Occipital lobe (tissue), 2 donors: ENCODE data around the gene FAM90A1. TPM values are rescaled to one million over a fixed set of nuclear protein-coding genes. Genes with fewer than 3 reads are reported as not detected.
"Not testable (repeated sequence)": the region's sequence is repeated elsewhere in the genome, so short reads cannot be mapped to it uniquely, and the experiment has no call there.

Source experiments
- DNase-seq: peaks from one replicate; lab custom pipeline; 2025; lab: John Stamatoyannopoulos, UW
- total RNA-seq: library from RNA; depleted of rRNA; stranded (reverse); fragments of >200 nt; gene quantifications from one replicate; pipeline ENCODE4 v1.2.3, GENCODE V29; 2014

FAM90A1 gene
- total RNA-seq, 1 donor from 2014 or later, result 0.16 TPM

DNA sequence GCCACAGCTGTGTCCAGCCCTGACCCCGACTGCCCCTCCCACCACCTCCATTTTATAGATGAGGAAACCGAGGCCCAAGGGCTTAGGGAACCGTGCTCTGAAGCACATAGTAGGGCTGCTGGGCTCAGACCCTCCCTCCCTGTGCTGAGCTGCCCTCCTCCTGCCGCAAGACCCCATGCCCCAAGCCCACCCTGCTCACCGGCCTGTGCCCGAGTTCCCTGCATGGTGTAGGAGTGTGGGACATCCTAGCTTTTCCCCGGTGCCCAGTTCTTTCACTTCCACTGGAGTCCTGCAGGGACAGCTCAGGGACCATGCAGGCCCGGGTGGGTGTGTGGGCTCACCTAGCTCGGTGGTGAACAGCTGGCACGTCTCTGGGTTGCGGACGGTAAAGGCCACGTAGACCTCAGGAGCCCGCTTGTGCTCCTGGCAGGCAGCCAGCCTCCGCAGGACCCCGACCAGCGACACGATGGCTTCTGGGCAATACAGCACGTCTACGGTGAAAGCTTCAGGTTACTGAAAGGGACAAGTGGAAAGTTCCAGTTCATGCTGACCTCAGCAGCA, 6.6 kb upstream of the FAM90A1 start:
- DNase-seq, result not testable (repeated sequence)

- not testable (repeated sequence) for DNase-seq
These were observed 6.0 kb upstream of the FAM90A1 start for GRCh38 chr12:8233300-8233855.

GRCh38 chr12:8231666-8232608, 4.5 kb upstream of the FAM90A1 start:
- not testable (repeated sequence) for DNase-seq

DNA sequence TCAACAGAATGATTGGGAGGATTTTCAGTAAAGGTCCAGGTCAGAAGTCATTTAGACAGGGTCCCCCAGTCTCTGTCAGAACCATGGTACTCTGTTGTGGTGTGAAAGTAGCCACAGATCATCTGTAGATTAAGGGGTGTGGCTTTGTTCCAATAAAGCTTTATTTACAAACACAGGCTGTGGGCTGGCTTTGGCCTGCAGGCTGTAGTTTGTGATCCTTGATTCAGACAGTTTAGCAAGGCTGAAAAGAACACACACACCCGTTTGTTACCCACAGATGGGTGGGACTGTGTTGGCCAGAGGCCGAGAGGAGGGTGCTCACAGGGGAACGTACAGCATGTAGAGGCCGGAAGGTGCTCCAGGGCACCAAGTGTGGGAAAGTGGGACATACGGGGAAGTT, 3.6 kb upstream of the FAM90A1 start:
- not testable (repeated sequence) for DNase-seq

- not testable (repeated sequence) for DNase-seq
These were observed 2.1 kb upstream of the FAM90A1 start for GRCh38 chr12:8229486-8229885.

DNA sequence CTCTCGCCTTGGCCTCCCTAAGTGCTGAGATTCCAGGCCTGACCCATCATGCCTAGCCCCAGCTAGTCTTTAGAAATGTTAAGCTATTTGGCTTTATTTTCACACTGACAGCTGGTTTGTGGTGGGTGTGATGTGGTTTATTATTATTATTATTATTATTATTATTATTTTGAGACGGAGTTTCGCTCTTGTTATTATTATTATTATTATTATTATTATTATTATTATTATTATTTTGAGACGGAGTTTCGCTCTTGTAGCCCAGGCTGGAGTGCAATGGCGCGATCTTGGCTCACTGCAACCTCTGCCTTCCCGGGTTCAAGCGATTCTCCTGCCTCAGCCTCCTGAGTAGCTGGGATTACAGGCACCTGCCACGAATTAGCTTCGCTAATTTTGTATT, 1.2 kb upstream of the FAM90A1 start:
- DNase-seq, result not testable (repeated sequence)

DNA sequence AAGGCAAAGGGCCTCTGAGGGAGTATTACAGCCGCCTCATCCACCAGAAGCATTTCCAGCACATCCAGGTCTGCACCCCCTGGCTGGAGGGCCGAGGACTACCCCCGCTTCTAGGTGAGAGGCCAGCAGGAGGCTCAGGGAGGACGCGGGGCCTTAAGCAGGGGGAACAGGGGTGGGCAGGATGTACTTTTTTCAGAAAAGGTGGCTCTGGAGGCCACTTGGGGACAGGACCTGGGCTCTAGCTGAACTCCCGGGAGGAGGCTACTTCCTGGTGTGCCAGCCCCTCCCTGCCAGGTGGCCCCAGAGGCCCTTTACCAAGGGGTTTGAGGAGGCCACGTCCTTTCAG, 287 bp upstream of the FAM90A1 start:
- not testable (repeated sequence) for DNase-seq

GRCh38 chr12:8226355-8226754, 1.1 kb downstream of the FAM90A1 start:
- DNase-seq, result no peak

- not testable (repeated sequence) for DNase-seq
These were observed 2.6 kb downstream of the FAM90A1 start for GRCh38 chr12:8224782-8225181.

GRCh38 chr12:8223646-8224045, 3.8 kb downstream of the FAM90A1 start:
- DNase-seq, result not testable (repeated sequence)

GRCh38 chr12:8222303-8222702, 5.1 kb downstream of the FAM90A1 start:
- not testable (repeated sequence) for DNase-seq

DNA sequence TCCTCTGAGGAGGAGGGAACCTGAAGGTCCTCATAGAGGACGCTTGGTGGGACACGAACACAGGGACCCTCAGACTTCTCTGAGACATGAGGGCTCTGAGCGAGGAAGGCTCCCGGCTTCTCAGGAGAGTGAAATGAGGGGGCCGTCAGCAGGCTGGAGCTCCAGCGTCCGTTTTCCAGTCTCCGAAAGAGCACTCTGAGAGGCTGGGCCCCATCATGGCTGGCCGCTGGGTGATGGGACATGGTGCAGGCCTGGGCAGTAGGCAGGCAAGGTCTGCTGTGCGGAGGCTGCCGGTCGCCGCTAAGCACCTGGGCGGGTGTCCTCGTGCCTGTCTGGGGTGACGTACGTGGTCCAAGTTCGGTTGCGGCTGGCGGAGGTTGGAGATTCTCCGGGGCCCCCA, 5.6 kb downstream of the FAM90A1 start:
- not testable (repeated sequence) for DNase-seq

- DNase-seq, result not testable (repeated sequence)
These were observed 6.0 kb downstream of the FAM90A1 start for GRCh38 chr12:8221375-8221774.

DNA sequence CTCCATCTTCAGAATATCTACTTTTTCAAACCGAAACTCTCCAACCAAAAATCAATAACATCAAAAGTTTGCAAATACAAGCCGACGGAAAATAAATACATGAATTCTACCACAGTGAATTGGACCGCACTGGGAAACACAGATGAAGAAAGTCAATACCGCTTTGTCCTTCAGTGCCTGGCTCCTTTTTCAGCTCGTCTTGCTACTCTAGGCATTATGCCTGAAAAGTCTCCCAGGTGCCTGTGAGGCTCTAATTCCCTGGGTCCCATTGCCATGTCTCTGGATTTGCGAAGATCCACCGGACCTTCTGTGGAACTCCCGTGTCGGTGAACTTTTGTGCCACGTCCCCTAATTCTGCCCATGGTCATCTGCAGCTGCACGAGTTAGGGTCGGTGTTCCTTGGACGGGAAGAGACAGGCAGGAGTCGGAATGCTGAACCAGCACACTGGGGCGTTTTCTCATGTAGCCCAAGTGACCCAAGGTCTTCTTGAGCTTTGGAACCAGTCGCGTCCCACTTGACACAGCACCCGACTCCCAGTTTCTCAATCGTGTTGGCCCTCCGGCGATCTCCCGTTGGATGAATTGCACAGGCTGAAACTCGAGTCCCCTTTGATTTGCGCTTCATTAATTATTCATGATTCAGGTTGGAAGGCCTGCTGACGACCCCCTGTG, 8.6 kb downstream of the FAM90A1 start:
- DNase-seq, result not testable (repeated sequence)

GRCh38 chr12:8197685-8198308, 29.6 kb downstream of the FAM90A1 start:
- DNase-seq, result not testable (repeated sequence)

DNA sequence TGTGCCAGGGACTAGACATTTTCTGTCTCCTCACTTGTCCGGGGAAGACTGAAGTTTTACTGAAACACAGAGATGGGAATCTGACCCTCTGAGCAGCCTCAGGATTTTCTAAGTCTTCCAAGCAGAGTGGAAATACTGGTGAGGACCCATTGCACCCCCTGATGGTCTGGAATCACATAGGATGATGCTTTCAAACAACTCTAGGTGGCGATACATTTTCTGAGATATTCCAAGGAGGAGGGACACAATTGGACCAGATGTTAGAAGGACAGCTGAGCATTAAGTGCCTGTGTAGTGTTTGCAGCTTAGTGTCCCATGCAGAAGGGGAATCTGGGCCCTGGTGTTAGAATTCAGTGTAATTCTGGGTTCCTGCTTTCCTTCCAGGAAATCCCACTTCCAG, 39.3 kb downstream of the FAM90A1 start:
- DNase-seq, result not testable (repeated sequence)

DNA sequence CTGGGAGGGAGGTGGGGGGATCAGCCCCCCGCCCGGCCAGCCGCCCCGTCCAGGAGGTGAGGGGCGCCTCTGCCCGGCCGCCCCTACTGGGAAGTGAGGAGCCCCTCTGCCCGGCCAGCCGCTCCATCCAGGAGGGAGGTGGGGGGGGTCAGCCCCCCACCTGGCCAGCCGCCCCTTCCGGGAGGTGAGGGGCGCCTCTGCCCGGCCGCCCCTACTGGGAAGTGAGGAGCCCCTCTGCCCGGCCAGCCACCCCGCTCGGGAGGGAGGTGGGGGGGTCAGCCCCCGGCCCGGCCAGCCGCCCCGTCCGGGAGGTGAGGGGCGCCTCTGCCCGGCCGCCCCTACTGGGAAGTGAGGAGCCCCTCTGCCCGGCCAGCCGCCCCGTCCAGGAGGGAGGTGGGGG, 43.2 kb downstream of the FAM90A1 start:
- not testable (repeated sequence) for DNase-seq

DNA sequence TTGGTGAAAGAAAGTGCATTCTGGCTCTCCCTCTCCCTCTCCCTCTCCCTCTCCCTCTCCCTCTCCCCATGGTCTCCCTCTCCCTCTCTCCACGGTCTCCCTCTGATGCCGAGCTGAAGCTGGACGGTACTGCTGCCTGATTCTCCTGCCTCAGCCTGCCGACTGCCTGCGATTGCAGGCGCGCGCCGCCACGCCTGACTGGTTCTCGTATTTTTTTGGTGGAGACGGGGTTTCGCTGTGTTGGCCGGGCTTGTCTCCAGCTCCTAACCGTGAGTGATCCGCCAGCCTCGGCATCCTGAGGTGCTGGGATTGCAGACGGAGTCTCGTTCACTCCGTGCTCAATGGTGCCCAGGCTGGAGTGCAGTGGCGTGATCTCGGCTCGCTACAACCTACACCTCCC, 44.1 kb downstream of the FAM90A1 start:
- not testable (repeated sequence) for DNase-seq

- not testable (repeated sequence) for DNase-seq
These were observed 44.5 kb downstream of the FAM90A1 start for GRCh38 chr12:8182923-8183322.

- DNase-seq, result not testable (repeated sequence)
These were observed 46.1 kb downstream of the FAM90A1 start for GRCh38 chr12:8181271-8181670.

- peak; percentile 59 for DNase-seq
These were observed 47.3 kb downstream of the FAM90A1 start for GRCh38 chr12:8179989-8180585.
